K562 (cell line): ENCODE measurements around the gene BRD7. TPM values are rescaled to one million over a fixed set of nuclear protein-coding genes. Genes with fewer than 3 reads are reported as not detected.

Experiments used
- ARID1B ChIP-seq: fragments of 450-650 bp; IDR thresholded peaks from 2 replicates; pipeline ENCODE4 v1.6.1; 2016; ENCODE audit warnings: antibody characterized with exemption, mild to moderate bottlenecking, inconsistent platforms
- BRF1 ChIP-seq: IDR thresholded peaks from 3 replicates; pipeline ENCODE4 v1.6.1; 2011; ENCODE audit warnings: borderline replicate concordance, mild to moderate bottlenecking; ENCODE audit not compliant: insufficient read length; ENCODE audit errors: extremely low read depth
- CBFA2T3 ChIP-seq: fragments of 450-650 bp; IDR thresholded peaks from 2 replicates; pipeline ENCODE4 v1.6.1; 2017
- ETV5 ChIP-seq: sonication (generic); formaldehyde crosslinking; IDR thresholded peaks from 2 replicates; pipeline ENCODE4 v1.4.0; 2020; ENCODE audit warnings: low read depth, mild to moderate bottlenecking, missing genetic modification reagents
- GABPA ChIP-seq: fragments of 200-800 bp; sonication (Bioruptor generic); conservative IDR thresholded peaks from 2 replicates; pipeline ENCODE4 v1.6.1; 2016; ENCODE audit warnings: low read depth, missing genetic modification characterization, missing compliant biosample characterization
- JUND ChIP-seq, 2 experiments: IDR thresholded peaks; 2 replicates in 1 of 2; 3 replicates in 1 of 2; pipeline ENCODE4 v1.6.1; 2011; ENCODE audit warnings: borderline replicate concordance in 2 of 2, low read depth in 2 of 2, low read length in 2 of 2, improper control_type of control experiment in 1 of 2, missing biosample characterization in 1 of 2, missing genetic modification characterization in 1 of 2, missing genetic modification reagents in 1 of 2
- KLF16 ChIP-seq: IDR thresholded peaks from 2 replicates; pipeline ENCODE4 v1.6.1; 2016; ENCODE audit warnings: antibody characterized with exemption
- L3MBTL2 ChIP-seq: fragments of 450-650 bp; IDR thresholded peaks from 2 replicates; pipeline ENCODE4 v1.6.1; 2016; ENCODE audit warnings: mild to moderate bottlenecking, moderate library complexity
- LEF1 ChIP-seq: fragments of 450-650 bp; IDR thresholded peaks from 2 replicates; pipeline ENCODE4 v1.6.1; 2016; ENCODE audit warnings: mild to moderate bottlenecking
- NFIX ChIP-seq: fragments of 250-450 bp; sonication (Bioruptor Pico); IDR thresholded peaks from 2 replicates; pipeline ENCODE4 v1.4.0; 2020; ENCODE audit warnings: low read depth, mild to moderate bottlenecking, moderate library complexity
- PML ChIP-seq: IDR thresholded peaks from 2 replicates; pipeline ENCODE4 v1.6.1; 2012; ENCODE audit warnings: low read length, inconsistent platforms
- SMAD4 ChIP-seq: fragments of 250-450 bp; sonication (Bioruptor Pico); conservative IDR thresholded peaks from 2 replicates; pipeline ENCODE4 v1.8.0; 2021; ENCODE audit warnings: inconsistent platforms, mild to moderate bottlenecking, moderate library complexity
- SMARCA4 ChIP-seq: fragments of 450-650 bp; IDR thresholded peaks from 2 replicates; pipeline ENCODE4 v1.6.1; 2016
- SMARCE1 ChIP-seq: fragments of 450-650 bp; IDR thresholded peaks from 2 replicates; pipeline ENCODE4 v1.7.1; 2016; ENCODE audit warnings: mild to moderate bottlenecking
- SOX6 ChIP-seq: fragments of 450-650 bp; IDR thresholded peaks from 2 replicates; pipeline ENCODE4 v1.6.1; 2014; ENCODE audit warnings: mild to moderate bottlenecking
- polyA plus RNA-seq, 8 experiments: library from polyadenylated mRNA; depleted of rRNA in 4 of 8; stranded (reverse) in 5 of 8; unstranded in 3 of 8; fragments of >200 nt; fragmentation: Nextera tagmentation in 2 of 8; fragmentation: Illumina TruSeq in 1 of 8; extraction: Ambion mirVana in 2 of 8; extraction: Trizol in 1 of 8; gene quantifications; 2 replicates each; pipeline versions ENCODE4 v1.2.1 to v1.2.3, GENCODE V29; 2011 to 2014; ENCODE audit warnings: inconsistent platforms in 1 of 8, missing spikeins in 1 of 8
- total RNA-seq, 7 experiments: library from RNA; depleted of rRNA in 6 of 7; stranded (reverse); fragments of >200 nt in 6 of 7; fragmentation: Illumina TruSeq in 2 of 7; extraction: Trizol in 2 of 7; gene quantifications; 2 replicates each; pipeline versions ENCODE4 v1.2.1 to v1.2.3, GENCODE V29; 2011 to 2021; ENCODE audit warnings: low replicate concordance in 1 of 7
- TF ChIP-seq, protein P1 (sequence below), 2 experiments: fragments of 450-650 bp in 1 of 2; sonication (generic) in 1 of 2; formaldehyde crosslinking in 1 of 2; IDR thresholded peaks; 2 replicates each; pipeline versions ENCODE4 v1.7.1 to v1.9.0; 2016 to 2022; ENCODE audit warnings: inconsistent platforms in 1 of 2, mild to moderate bottlenecking in 1 of 2, missing genetic modification reagents in 1 of 2
- TF ChIP-seq, protein P2 (sequence below), 2 experiments: fragments of 450-650 bp in 1 of 2; sonication (generic) in 1 of 2; formaldehyde crosslinking in 1 of 2; IDR thresholded peaks in 1 of 2; conservative IDR thresholded peaks in 1 of 2; 2 replicates each; pipeline versions ENCODE4 v1.6.1 to v1.8.1; 2016 to 2023; ENCODE audit warnings: mild to moderate bottlenecking in 2 of 2, moderate library complexity in 2 of 2, inconsistent platforms in 1 of 2, missing genetic modification reagents in 1 of 2

Gene BRD7
- total and polyA plus RNA-seq, 9 of the 15 experiments (the other 6 are each of a cell fraction or from before 2014, with no cell fraction given), result 20.6 to 101 (median 68.7) TPM

- TF ChIP-seq, protein P1, sequence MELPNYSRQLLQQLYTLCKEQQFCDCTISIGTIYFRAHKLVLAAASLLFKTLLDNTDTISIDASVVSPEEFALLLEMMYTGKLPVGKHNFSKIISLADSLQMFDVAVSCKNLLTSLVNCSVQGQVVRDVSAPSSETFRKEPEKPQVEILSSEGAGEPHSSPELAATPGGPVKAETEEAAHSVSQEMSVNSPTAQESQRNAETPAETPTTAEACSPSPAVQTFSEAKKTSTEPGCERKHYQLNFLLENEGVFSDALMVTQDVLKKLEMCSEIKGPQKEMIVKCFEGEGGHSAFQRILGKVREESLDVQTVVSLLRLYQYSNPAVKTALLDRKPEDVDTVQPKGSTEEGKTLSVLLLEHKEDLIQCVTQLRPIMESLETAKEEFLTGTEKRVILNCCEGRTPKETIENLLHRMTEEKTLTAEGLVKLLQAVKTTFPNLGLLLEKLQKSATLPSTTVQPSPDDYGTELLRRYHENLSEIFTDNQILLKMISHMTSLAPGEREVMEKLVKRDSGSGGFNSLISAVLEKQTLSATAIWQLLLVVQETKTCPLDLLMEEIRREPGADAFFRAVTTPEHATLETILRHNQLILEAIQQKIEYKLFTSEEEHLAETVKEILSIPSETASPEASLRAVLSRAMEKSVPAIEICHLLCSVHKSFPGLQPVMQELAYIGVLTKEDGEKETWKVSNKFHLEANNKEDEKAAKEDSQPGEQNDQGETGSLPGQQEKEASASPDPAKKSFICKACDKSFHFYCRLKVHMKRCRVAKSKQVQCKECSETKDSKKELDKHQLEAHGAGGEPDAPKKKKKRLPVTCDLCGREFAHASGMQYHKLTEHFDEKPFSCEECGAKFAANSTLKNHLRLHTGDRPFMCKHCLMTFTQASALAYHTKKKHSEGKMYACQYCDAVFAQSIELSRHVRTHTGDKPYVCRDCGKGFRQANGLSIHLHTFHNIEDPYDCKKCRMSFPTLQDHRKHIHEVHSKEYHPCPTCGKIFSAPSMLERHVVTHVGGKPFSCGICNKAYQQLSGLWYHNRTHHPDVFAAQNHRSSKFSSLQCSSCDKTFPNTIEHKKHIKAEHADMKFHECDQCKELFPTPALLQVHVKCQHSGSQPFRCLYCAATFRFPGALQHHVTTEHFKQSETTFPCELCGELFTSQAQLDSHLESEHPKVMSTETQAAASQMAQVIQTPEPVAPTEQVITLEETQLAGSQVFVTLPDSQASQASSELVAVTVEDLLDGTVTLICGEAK (IDR thresholded peaks at IDR 0.05), result peak; percentile 69
- TF ChIP-seq, protein P1 (CRISPR knock-in tag; IDR thresholded peaks at IDR 0.05), result no peak
- TF ChIP-seq KLF16 (peak; percentile 86), NFIX (no peak), L3MBTL2 (peak; percentile 32), SMARCA4 (peak; percentile 58), SMAD4 (peak; percentile 8; the same call in 1 of the 2 replicates), ETV5 (CRISPR knock-in tag) (peak; percentile 86), SOX6 (0 out of 2 replicates have a peak, but pooled peaks have one; percentile 49), SMARCE1 (0 out of 2 replicates have a peak, but pooled peaks have one; percentile 34), GABPA (tag) (peak; percentile 90), BRF1 (no peak), JUND (IDR thresholded peaks at IDR 0.05; ENCODE audit: borderline replicate concordance, low read depth, low read length) (peak; percentile 55), JUND (tag; IDR thresholded peaks at IDR 0.05; ENCODE audit: borderline replicate concordance, low read depth, low read length) (no peak), CBFA2T3 (peak; percentile 76), LEF1 (0 out of 2 replicates have a peak, but pooled peaks have one; percentile 20), ARID1B (peak; percentile 76), PML (peak; percentile 33; the same call in 1 of the 2 replicates)
- TF ChIP-seq, protein P2, sequence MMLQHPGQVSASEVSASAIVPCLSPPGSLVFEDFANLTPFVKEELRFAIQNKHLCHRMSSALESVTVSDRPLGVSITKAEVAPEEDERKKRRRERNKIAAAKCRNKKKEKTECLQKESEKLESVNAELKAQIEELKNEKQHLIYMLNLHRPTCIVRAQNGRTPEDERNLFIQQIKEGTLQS (IDR thresholded peaks at IDR 0.05), result peak; percentile 20; the same call in 1 of the 2 replicates
- TF ChIP-seq, protein P2 (CRISPR knock-in tag; conservative IDR thresholded peaks at IDR 0.05), result no peak
Observed at GRCh38 chr16:50395763-50396710, 27.2 kb upstream of the BRD7 start (continued).
